Caco-2 (cell line): ENCODE measurements around the gene PARP3. TPM values are rescaled to one million over a fixed set of nuclear protein-coding genes. Genes with fewer than 3 reads are reported as not detected.

ENCODE experiments used
- BruUV-seq: library from RNA; stranded (reverse); fragments of 400-500 nt; replicated peaks from 2 replicates; lab custom pipeline; 2021; lab: Mats Ljungman, UMichigan
- CTCF ChIA-PET: fragments of 300-600 bp; sonication (Branson Sonifier 250); formaldehyde crosslinking; loops from one replicate; lab custom pipeline; 2022; ENCODE audit warnings: antibody characterized with exemption; lab: Charles Lee
- POLR2A ChIA-PET: fragments of 300-600 bp; sonication (Branson Sonifier 250); formaldehyde crosslinking; loops from one replicate; lab custom pipeline; 2022; ENCODE audit warnings: antibody characterized with exemption; lab: Charles Lee
- DNase-seq, 2 experiments: peaks; one replicate each; pipeline versions ENCODE4 v3.0.0 to v3.0.0-alpha.2; 2020 to 2022
- H3K27me3 ChIP-seq: replicated peaks from 2 replicates; pipeline ENCODE4 v1.6.0; 2011; ENCODE audit warnings: low read length; ENCODE audit not compliant: control insufficient read depth, insufficient read depth
- H3K36me3 ChIP-seq: 2 replicates; pipeline ENCODE4 v1.5.1; 2011; ENCODE audit warnings: low read length; ENCODE audit not compliant: control insufficient read depth, insufficient read depth
- H3K4me1 ChIP-seq: fragments of 250-450 bp; sonication (Bioruptor Pico); 2 replicates; pipeline ENCODE4 v1.5.1; 2020; ENCODE audit warnings: mild to moderate bottlenecking
- H3K4me3 ChIP-seq: 2 replicates; pipeline ENCODE4 v1.5.1; 2011; ENCODE audit warnings: low read depth, mild to moderate bottlenecking, control low read depth, low read length
- H3K9me3 ChIP-seq: fragments of 250-450 bp; sonication (Bioruptor Pico); 2 replicates; pipeline ENCODE4 v1.5.1; 2020; ENCODE audit warnings: mild to moderate bottlenecking, moderate library complexity
- H3K27ac Mint-ChIP-seq: one replicate; pipeline ENCODE4 v1.8.0; 2022; ENCODE audit warnings: mixed read lengths; ENCODE audit not compliant: unreplicated experiment
- H3K27me3 Mint-ChIP-seq: one replicate; pipeline ENCODE4 v1.8.0; 2022; ENCODE audit warnings: mixed read lengths; ENCODE audit not compliant: insufficient read depth, unreplicated experiment
- H3K36me3 Mint-ChIP-seq: one replicate; pipeline ENCODE4 v1.8.0; 2022; ENCODE audit warnings: mild to moderate bottlenecking, mixed read lengths; ENCODE audit not compliant: insufficient read depth, unreplicated experiment
- H3K4me1 Mint-ChIP-seq: one replicate; pipeline ENCODE4 v1.8.0; 2022; ENCODE audit warnings: low read depth, mixed read lengths; ENCODE audit not compliant: unreplicated experiment
- H3K4me3 Mint-ChIP-seq: one replicate; pipeline ENCODE4 v1.8.0; 2022; ENCODE audit warnings: mild to moderate bottlenecking, moderate library complexity, mixed read lengths; ENCODE audit not compliant: unreplicated experiment
- H3K9me3 Mint-ChIP-seq: one replicate; pipeline ENCODE4 v1.8.0; 2022; ENCODE audit warnings: mixed read lengths; ENCODE audit not compliant: unreplicated experiment
- CTCF ChIP-seq, 2 experiments: fragments of 200-600 bp in 1 of 2; IDR thresholded peaks; 1 replicate in 1 of 2; 2 replicates in 1 of 2; pipeline versions ENCODE4 v1.5.1 to v1.8.0; 2011 to 2022; ENCODE audit warnings: antibody characterized with exemption in 1 of 2, control low read depth in 1 of 2, inconsistent platforms in 1 of 2, low read depth in 1 of 2, low read length in 1 of 2, mild to moderate bottlenecking in 1 of 2, moderate library complexity in 1 of 2; ENCODE audit not compliant: insufficient read depth in 1 of 2, severe bottlenecking in 1 of 2, unreplicated experiment in 1 of 2
- intact Hi-C: fragments of 100-400 bp; cut with micrococcal nuclease; formaldehyde crosslinking; loops from one replicate; pipeline ENCODE4 v1.10.0; 2022; ENCODE audit not compliant: unreplicated experiment
- total RNA-seq: library from RNA; stranded (reverse); gene quantifications from 2 replicates; pipeline ENCODE4 v1.2.3, GENCODE V29; 2022

Gene PARP3
- total RNA-seq, 1 experiment from 2014 or later = 3.3 TPM

- Mint-ChIP-seq H3K27me3 (no peaks in the 10 kb centered on the region), H3K36me3 (no peaks in the 10 kb centered on the region), H3K4me1 (no peaks in the 10 kb centered on the region), H3K27ac (no peak overlapping the region), H3K9me3 (no peaks in the 10 kb centered on the region), H3K4me3 (no peak overlapping the region)
- BruUV-seq = no TSS peak
- POLR2A ChIA-PET = no interaction called here
- Histone ChIP-seq H3K36me3 (no peaks in the 10 kb centered on the region), H3K4me3 (no peak overlapping the region), H3K4me1 (peaks cover 8% of the 10 kb centered on the region), H3K9me3 (no peaks in the 10 kb centered on the region), H3K27me3 (no peaks in the 10 kb centered on the region)
- no peak for DNase-seq
- CTCF ChIA-PET = no interaction called here
- intact Hi-C loops = no loop called here
- TF ChIP-seq CTCF (IDR thresholded peaks at IDR 0.05; ENCODE audit: insufficient read depth in 1 of 2, low read depth in 1 of 2, low read length in 1 of 2, severe bottlenecking in 1 of 2, unreplicated experiment in 1 of 2) = no peak
Measured at GRCh38 chr3:51946796-51947195, 4.6 kb downstream of the PARP3 start.

GRCh38 chr3:51947215-51947900 is 5.2 kb downstream of the PARP3 start:
- Mint-ChIP-seq H3K9me3 (no peaks in the 10 kb centered on the region), H3K36me3 (no peaks in the 10 kb centered on the region), H3K27me3 (peaks cover 2% of the 10 kb centered on the region), H3K4me1 (no peaks in the 10 kb centered on the region), H3K27ac (no peak overlapping the region), H3K4me3 (no peak overlapping the region)
- Histone ChIP-seq H3K36me3 (no peaks in the 10 kb centered on the region), H3K9me3 (no peaks in the 10 kb centered on the region), H3K4me1 (peaks cover 7% of the 10 kb centered on the region), H3K4me3 (no peak overlapping the region), H3K27me3 (no peaks in the 10 kb centered on the region)
- ChIA-PET CTCF (no interaction called here), POLR2A (no interaction called here)
- no peak for DNase-seq
- BruUV-seq = no TSS peak
- intact Hi-C loops = no loop called here
- TF ChIP-seq CTCF (IDR thresholded peaks at IDR 0.05; ENCODE audit: insufficient read depth in 1 of 2, low read depth in 1 of 2, low read length in 1 of 2, severe bottlenecking in 1 of 2, unreplicated experiment in 1 of 2) = no peak

GRCh38 chr3:51948016-51948580 is 5.9 kb downstream of the PARP3 start:
- Mint-ChIP-seq H3K9me3 (no peaks in the 10 kb centered on the region), H3K27ac (no peak overlapping the region), H3K4me3 (no peak overlapping the region), H3K4me1 (no peaks in the 10 kb centered on the region), H3K27me3 (peaks cover 2% of the 10 kb centered on the region), H3K36me3 (no peaks in the 10 kb centered on the region)
- POLR2A ChIA-PET = no interaction called here
- BruUV-seq = no TSS peak
- CTCF ChIA-PET = no interaction called here
- Histone ChIP-seq H3K36me3 (no peaks in the 10 kb centered on the region), H3K27me3 (no peaks in the 10 kb centered on the region), H3K9me3 (no peaks in the 10 kb centered on the region), H3K4me1 (no peaks in the 10 kb centered on the region; the same call in 1 of the 2 replicates), H3K4me3 (no peak overlapping the region)
- intact Hi-C loops = no loop called here
- DNase-seq = peak in 1 of 2 experiments; percentile 29
- no peak for TF ChIP-seq CTCF (IDR thresholded peaks at IDR 0.05; ENCODE audit: insufficient read depth in 1 of 2, low read depth in 1 of 2, low read length in 1 of 2, severe bottlenecking in 1 of 2, unreplicated experiment in 1 of 2)
